ENCODE results near the gene ZFAND2A. TPM values are rescaled to one million over a fixed set of nuclear protein-coding genes. Genes with fewer than 3 reads are reported as not detected.
A peak's percentile ranks its signal among the peaks of the same experiment; 100 is the strongest.

The ZFAND2A gene
- total and polyA plus RNA-seq, 2 experiments from 2014 or later = 15.3 to 29.2 TPM

DNA sequence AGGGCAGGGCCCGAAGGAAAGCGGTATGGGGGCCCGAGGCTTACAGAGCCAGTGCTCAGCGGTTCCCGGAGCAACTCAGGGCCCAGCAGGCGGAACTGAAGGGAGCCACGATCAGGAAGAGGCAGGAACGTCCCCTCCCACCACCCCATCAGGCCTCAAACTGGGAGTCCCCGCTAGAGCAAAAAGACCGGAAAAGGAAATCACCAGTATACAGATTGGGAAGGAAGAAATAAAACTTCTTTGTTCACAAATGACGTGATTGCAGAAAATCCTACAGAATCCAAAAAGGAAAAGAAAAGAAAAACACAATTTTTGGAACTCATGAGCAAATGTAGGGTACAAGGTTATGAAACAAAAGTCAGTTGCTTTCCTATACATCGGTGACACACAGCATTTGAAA, 21.6 kb upstream of the ZFAND2A start:
- peak overlapping the region; percentile 43; the same call in 1 of the 2 replicates for H2AFZ ChIP-seq
- peaks cover 11% of the 10 kb centered on the region for H3K36me3 Mint-ChIP-seq (ENCODE audit: low read depth)
- no peak overlapping the region for H3K4me3 ChIP-seq
- no peaks in the 10 kb centered on the region for H3K79me2 ChIP-seq (replicated peaks; ENCODE audit: insufficient read depth)
- TF ChIP-seq EZH2phosphoT487 (IDR thresholded peaks at IDR 0.05; ENCODE audit: unreplicated experiment) = no peak
- no peak overlapping the region for H3K27ac Mint-ChIP-seq
- DNase-seq (ENCODE audit: low spot score) = no peak
- no peak overlapping the region for H3K27ac ChIP-seq (ENCODE audit: low read depth)
- H3K27me3 ChIP-seq (ENCODE audit: insufficient read depth) = no peaks in the 10 kb centered on the region
- no peaks in the 10 kb centered on the region for H4K20me1 ChIP-seq (replicated peaks; ENCODE audit: insufficient read depth)
- no peaks in the 10 kb centered on the region for H3K9me2 ChIP-seq (ENCODE audit: insufficient read depth)
- no peak overlapping the region for H3K4me2 ChIP-seq
- no peaks in the 10 kb centered on the region; the same call in 1 of the 2 replicates for H3K36me3 ChIP-seq (ENCODE audit: insufficient read depth)
- H3K27me3 Mint-ChIP-seq (ENCODE audit: insufficient read depth, low read depth, poor library complexity) = peaks cover 21% of the 10 kb centered on the region
- peaks cover 22% of the 10 kb centered on the region for H3K9me3 Mint-ChIP-seq
- H3K4me3 Mint-ChIP-seq = no peak overlapping the region
- no peaks in the 10 kb centered on the region for H3K4me1 ChIP-seq (ENCODE audit: insufficient read depth)
- no peak for ATAC-seq
- H3F3A ChIP-seq (replicated peaks; ENCODE audit: low read depth) = 0 out of 2 replicates have a peak, but pooled peaks cover 3% of the 10 kb centered on the region
- no peaks in the 10 kb centered on the region; the same call in 2 of the 3 replicates for H3K4me1 Mint-ChIP-seq

- H3K9me2 ChIP-seq (ENCODE audit: insufficient read depth) = no peaks in the 10 kb centered on the region
- no peaks in the 10 kb centered on the region; the same call in 1 of the 2 replicates for H3K36me3 ChIP-seq (ENCODE audit: insufficient read depth)
- H3K4me1 ChIP-seq (ENCODE audit: insufficient read depth) = no peaks in the 10 kb centered on the region
- DNase-seq (ENCODE audit: low spot score) (no peak), ATAC-seq (no peak)
- H3K9me3 Mint-ChIP-seq = peaks cover 21% of the 10 kb centered on the region
- no peak overlapping the region for H3K27ac ChIP-seq (ENCODE audit: low read depth)
- H3K27me3 Mint-ChIP-seq (ENCODE audit: insufficient read depth, low read depth, poor library complexity) = peaks cover 20% of the 10 kb centered on the region
- no peak overlapping the region for H3K27ac Mint-ChIP-seq
- H3K4me2 ChIP-seq = no peak overlapping the region
- no peaks in the 10 kb centered on the region for H4K20me1 ChIP-seq (replicated peaks; ENCODE audit: insufficient read depth)
- no peak overlapping the region for H3K4me3 Mint-ChIP-seq
- peak overlapping the region; percentile 43; the same call in 1 of the 2 replicates for H2AFZ ChIP-seq
- H3K4me1 Mint-ChIP-seq = no peaks in the 10 kb centered on the region; the same call in 2 of the 3 replicates
- no peaks in the 10 kb centered on the region for H3K79me2 ChIP-seq (replicated peaks; ENCODE audit: insufficient read depth)
- H3K27me3 ChIP-seq (ENCODE audit: insufficient read depth) = no peaks in the 10 kb centered on the region
- H3F3A ChIP-seq (replicated peaks; ENCODE audit: low read depth) = 0 out of 2 replicates have a peak, but pooled peaks cover 6% of the 10 kb centered on the region
- H3K36me3 Mint-ChIP-seq (ENCODE audit: low read depth) = peaks cover 13% of the 10 kb centered on the region
- H3K4me3 ChIP-seq = no peak overlapping the region
- TF ChIP-seq EZH2 (IDR thresholded peaks at IDR 0.05; ENCODE audit: low read depth, unreplicated experiment) = no peak
- no peak for TF ChIP-seq ZNF331 (CRISPR knock-in tag; IDR thresholded peaks at IDR 0.05; ENCODE audit: low read depth)
- no peak for TF ChIP-seq POLR2AphosphoS5 (IDR thresholded peaks at IDR 0.05; ENCODE audit: low read depth)
- no peak for TF ChIP-seq ZNF114 (CRISPR knock-in tag; IDR thresholded peaks at IDR 0.05)
- TF ChIP-seq STAT1 (IDR thresholded peaks at IDR 0.05; ENCODE audit: unreplicated experiment) = no peak
- TF ChIP-seq, protein P1, sequence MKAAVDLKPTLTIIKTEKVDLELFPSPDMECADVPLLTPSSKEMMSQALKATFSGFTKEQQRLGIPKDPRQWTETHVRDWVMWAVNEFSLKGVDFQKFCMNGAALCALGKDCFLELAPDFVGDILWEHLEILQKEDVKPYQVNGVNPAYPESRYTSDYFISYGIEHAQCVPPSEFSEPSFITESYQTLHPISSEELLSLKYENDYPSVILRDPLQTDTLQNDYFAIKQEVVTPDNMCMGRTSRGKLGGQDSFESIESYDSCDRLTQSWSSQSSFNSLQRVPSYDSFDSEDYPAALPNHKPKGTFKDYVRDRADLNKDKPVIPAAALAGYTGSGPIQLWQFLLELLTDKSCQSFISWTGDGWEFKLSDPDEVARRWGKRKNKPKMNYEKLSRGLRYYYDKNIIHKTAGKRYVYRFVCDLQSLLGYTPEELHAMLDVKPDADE (IDR thresholded peaks at IDR 0.05) = no peak
- TF ChIP-seq, protein P2, sequence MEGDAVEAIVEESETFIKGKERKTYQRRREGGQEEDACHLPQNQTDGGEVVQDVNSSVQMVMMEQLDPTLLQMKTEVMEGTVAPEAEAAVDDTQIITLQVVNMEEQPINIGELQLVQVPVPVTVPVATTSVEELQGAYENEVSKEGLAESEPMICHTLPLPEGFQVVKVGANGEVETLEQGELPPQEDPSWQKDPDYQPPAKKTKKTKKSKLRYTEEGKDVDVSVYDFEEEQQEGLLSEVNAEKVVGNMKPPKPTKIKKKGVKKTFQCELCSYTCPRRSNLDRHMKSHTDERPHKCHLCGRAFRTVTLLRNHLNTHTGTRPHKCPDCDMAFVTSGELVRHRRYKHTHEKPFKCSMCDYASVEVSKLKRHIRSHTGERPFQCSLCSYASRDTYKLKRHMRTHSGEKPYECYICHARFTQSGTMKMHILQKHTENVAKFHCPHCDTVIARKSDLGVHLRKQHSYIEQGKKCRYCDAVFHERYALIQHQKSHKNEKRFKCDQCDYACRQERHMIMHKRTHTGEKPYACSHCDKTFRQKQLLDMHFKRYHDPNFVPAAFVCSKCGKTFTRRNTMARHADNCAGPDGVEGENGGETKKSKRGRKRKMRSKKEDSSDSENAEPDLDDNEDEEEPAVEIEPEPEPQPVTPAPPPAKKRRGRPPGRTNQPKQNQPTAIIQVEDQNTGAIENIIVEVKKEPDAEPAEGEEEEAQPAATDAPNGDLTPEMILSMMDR (conservative IDR thresholded peaks at IDR 0.05; ENCODE audit: low read depth in 2 of 2) = no peak
- TF ChIP-seq CREB1 (CRISPR knock-in tag; IDR thresholded peaks at IDR 0.05; ENCODE audit: low read depth) = no peak
- TF ChIP-seq ZNF462 (CRISPR knock-in tag; IDR thresholded peaks at IDR 0.05) = no peak
- TF ChIP-seq NANOG (IDR thresholded peaks at IDR 0.05; ENCODE audit: borderline replicate concordance) = no peak
These were observed 21.0 kb upstream of the ZFAND2A start for GRCh38 chr7:1181031-1181430.

All from GM23338 (cell line).